ENCODE data around the gene CFAP299.

DNA sequence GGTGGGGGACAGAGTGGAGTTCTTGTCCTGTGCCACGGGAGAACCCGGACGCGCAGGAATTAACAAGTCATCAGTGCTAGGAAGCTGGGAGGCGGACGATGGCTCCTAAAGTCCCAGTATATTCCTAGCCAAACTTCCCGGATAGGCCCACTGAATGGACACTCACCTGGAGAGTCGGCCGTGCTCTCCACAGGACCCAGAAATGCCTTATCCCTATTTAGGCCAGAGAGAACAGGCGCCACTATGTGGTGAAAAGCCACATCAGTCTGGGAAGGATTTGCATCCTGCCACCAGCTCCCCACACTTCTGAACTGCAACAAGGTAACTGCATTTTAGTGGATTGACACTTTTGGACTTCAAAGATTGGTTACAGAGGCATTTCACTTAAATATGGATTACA lies 1.1 kb downstream of the CFAP299 start:
- TF ChIP-seq EP300 (IDR thresholded peaks at IDR 0.05) (no peak), POLR2AphosphoS5 (IDR thresholded peaks at IDR 0.05) (no peak), CTCF (IDR thresholded peaks at IDR 0.05) (no peak), POLR2A (IDR thresholded peaks at IDR 0.05) (no peak)
